ENCODE results near the gene DMWD. TPM values are rescaled to one million over a fixed set of nuclear protein-coding genes. Genes with fewer than 3 reads are reported as not detected.

The DMWD gene
- total and polyA plus RNA-seq, 2 of the 13 experiments (the other 11 are each of a cell fraction or from before 2014, with no cell fraction given) = 10.3 to 14.9 TPM

DNA sequence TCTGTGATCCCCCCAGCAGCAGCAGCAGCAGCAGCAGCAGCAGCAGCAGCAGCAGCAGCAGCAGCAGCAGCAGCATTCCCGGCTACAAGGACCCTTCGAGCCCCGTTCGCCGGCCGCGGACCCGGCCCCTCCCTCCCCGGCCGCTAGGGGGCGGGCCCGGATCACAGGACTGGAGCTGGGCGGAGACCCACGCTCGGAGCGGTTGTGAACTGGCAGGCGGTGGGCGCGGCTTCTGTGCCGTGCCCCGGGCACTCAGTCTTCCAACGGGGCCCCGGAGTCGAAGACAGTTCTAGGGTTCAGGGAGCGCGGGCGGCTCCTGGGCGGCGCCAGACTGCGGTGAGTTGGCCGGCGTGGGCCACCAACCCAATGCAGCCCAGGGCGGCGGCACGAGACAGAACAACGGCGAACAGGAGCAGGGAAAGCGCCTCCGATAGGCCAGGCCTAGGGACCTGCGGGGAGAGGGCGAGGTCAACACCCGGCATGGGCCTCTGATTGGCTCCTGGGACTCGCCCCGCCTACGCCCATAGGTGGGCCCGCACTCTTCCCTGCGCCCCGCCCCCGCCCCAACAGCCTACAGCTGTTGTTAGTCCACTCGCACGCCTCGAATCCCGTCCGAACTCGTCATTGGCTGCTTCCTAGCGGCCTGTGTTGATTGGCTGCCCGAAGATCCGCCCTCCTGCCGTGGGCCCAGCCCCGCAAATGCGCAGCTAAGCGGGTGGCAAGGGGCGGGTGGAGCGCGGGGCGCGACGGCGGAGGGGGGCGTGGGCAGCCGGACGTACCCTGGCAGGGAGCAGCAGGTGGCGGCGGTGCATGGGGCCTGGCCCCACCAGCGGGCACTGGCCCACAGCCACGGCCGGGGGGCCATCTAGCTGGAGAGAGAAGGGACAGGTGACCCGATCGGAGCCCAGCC lies 22.2 kb downstream of the DMWD start (continued):
- TF ChIP-seq ZNF547 (CRISPR knock-in tag; IDR thresholded peaks at IDR 0.05) (peak; percentile 93), AGO1 (IDR thresholded peaks at IDR 0.05; ENCODE audit: low read depth, low read length, poor library complexity, severe bottlenecking) (peak; percentile 99), CERS6 (CRISPR knock-in tag; IDR thresholded peaks at IDR 0.05) (peak; percentile 82; the same call in 1 of the 2 replicates), ZNF33B (CRISPR knock-in tag; IDR thresholded peaks at IDR 0.05) (peak; percentile 82), ZNF225 (CRISPR knock-in tag; IDR thresholded peaks at IDR 0.05) (peak; percentile 15; the same call in 1 of the 2 replicates), HNRNPL (IDR thresholded peaks at IDR 0.05; ENCODE audit: low read depth, low read length) (peak; percentile 43; the same call in 1 of the 2 replicates), REL (CRISPR knock-in tag; conservative IDR thresholded peaks at IDR 0.05) (peak; percentile 24), CTCF (CRISPR knock-in tag; IDR thresholded peaks at IDR 0.05) (peak; percentile 94), SALL1 (CRISPR knock-in tag; IDR thresholded peaks at IDR 0.05) (peak; percentile 5; the same call in 1 of the 2 replicates), ZNF615 (CRISPR knock-in tag; IDR thresholded peaks at IDR 0.05; ENCODE audit: borderline replicate concordance) (no peak), ARNT2 (CRISPR knock-in tag; IDR thresholded peaks at IDR 0.05; ENCODE audit: low read depth) (peak; percentile 85), WIZ (CRISPR knock-in tag; IDR thresholded peaks at IDR 0.05) (0 out of 2 replicates have a peak, but pooled peaks have one; percentile 40), ZNF18 (CRISPR knock-in tag; IDR thresholded peaks at IDR 0.05; ENCODE audit: insufficient replicate concordance) (peak; percentile 87), ARNTL (CRISPR knock-in tag; IDR thresholded peaks at IDR 0.05) (peak; percentile 67), ZSCAN12 (CRISPR knock-in tag; IDR thresholded peaks at IDR 0.05) (no peak), KDM5B (CRISPR knock-in tag; IDR thresholded peaks at IDR 0.05; ENCODE audit: borderline replicate concordance) (peak; percentile 87; the same call in 1 of the 2 replicates)
- TF ChIP-seq, protein P1, sequence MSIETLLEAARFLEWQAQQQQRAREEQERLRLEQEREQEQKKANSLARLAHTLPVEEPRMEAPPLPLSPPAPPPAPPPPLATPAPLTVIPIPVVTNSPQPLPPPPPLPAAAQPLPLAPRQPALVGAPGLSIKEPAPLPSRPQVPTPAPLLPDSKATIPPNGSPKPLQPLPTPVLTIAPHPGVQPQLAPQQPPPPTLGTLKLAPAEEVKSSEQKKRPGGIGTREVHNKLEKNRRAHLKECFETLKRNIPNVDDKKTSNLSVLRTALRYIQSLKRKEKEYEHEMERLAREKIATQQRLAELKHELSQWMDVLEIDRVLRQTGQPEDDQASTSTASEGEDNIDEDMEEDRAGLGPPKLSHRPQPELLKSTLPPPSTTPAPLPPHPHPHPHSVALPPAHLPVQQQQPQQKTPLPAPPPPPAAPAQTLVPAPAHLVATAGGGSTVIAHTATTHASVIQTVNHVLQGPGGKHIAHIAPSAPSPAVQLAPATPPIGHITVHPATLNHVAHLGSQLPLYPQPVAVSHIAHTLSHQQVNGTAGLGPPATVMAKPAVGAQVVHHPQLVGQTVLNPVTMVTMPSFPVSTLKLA (IDR thresholded peaks at IDR 0.05) = peak; percentile 60
- TF ChIP-seq, protein P2, sequence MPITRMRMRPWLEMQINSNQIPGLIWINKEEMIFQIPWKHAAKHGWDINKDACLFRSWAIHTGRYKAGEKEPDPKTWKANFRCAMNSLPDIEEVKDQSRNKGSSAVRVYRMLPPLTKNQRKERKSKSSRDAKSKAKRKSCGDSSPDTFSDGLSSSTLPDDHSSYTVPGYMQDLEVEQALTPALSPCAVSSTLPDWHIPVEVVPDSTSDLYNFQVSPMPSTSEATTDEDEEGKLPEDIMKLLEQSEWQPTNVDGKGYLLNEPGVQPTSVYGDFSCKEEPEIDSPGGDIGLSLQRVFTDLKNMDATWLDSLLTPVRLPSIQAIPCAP (CRISPR knock-in tag; IDR thresholded peaks at IDR 0.05; ENCODE audit: low read depth) = no peak
- TF ChIP-seq, protein P3, sequence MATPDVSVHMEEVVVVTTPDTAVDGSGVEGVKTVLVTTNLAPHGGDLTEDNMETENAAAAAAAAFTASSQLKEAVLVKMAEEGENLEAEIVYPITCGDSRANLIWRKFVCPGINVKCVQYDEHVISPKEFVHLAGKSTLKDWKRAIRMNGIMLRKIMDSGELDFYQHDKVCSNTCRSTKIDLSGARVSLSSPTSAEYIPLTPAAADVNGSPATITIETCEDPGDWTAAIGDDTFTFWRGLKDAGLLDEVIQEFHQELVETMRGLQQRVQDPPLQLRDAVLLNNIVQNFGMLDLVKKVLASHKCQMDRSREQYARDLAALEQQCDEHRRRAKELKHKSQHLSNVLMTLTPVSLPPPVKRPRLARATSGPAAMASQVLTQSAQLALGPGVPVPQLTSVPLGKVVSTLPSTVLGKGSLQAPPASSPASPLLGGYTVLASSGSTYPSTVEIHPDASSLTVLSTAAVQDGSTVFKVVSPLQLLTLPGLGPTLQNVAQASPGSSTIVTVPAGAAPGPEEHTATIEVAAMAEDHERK (CRISPR knock-in tag; IDR thresholded peaks at IDR 0.05; ENCODE audit: low read depth) = peak; percentile 26; the same call in 1 of the 2 replicates
